HG03135 (cell line): Measurements from ENCODE around the gene EFCAB6.

Experiments
- ATAC-seq: cut with Tn5 transposase; IDR thresholded peaks from one replicate; pipeline ENCODE4 v1.9.1; 2021; ENCODE audit warnings: mild to moderate bottlenecking, moderate library complexity; ENCODE audit not compliant: unreplicated experiment

The EFCAB6 gene

GRCh38 chr22:43511276-43511910 lies 300.7 kb downstream of the EFCAB6 start:
- ATAC-seq = no peak

GRCh38 chr22:43510281-43511070 lies 301.6 kb downstream of the EFCAB6 start:
- no peak for ATAC-seq

- no peak for ATAC-seq
Measured at GRCh38 chr22:43509337-43509736, 302.8 kb downstream of the EFCAB6 start.

- no peak for ATAC-seq
Measured at GRCh38 chr22:43508489-43508888, 303.6 kb downstream of the EFCAB6 start.

GRCh38 chr22:43507235-43507634 lies 304.9 kb downstream of the EFCAB6 start:
- ATAC-seq = no peak

- no peak for ATAC-seq
Measured at GRCh38 chr22:43506487-43506886, 305.6 kb downstream of the EFCAB6 start.

GRCh38 chr22:43505896-43506295 lies 306.2 kb downstream of the EFCAB6 start:
- no peak for ATAC-seq

- no peak for ATAC-seq
Measured at GRCh38 chr22:43505423-43505822, 306.7 kb downstream of the EFCAB6 start.

GRCh38 chr22:43504666-43505261 lies 307.3 kb downstream of the EFCAB6 start:
- ATAC-seq = no peak

GRCh38 chr22:43504068-43504467 lies 308.0 kb downstream of the EFCAB6 start:
- ATAC-seq = no peak

- ATAC-seq = no peak
Measured at GRCh38 chr22:43502306-43502874, 309.7 kb downstream of the EFCAB6 start.

GRCh38 chr22:43501878-43502277 lies 310.2 kb downstream of the EFCAB6 start:
- ATAC-seq = no peak

GRCh38 chr22:43500792-43501785 lies 311.0 kb downstream of the EFCAB6 start:
- ATAC-seq = no peak

GRCh38 chr22:43498856-43499253 lies 313.2 kb downstream of the EFCAB6 start:
- ATAC-seq = no peak

- ATAC-seq = no peak
Measured at GRCh38 chr22:43497956-43498855, 313.9 kb downstream of the EFCAB6 start.

- no peak for ATAC-seq
Measured at GRCh38 chr22:43493297-43493696, 318.8 kb downstream of the EFCAB6 start.

GRCh38 chr22:43491737-43492136 lies 320.4 kb downstream of the EFCAB6 start:
- ATAC-seq = no peak

- ATAC-seq = no peak
Measured at GRCh38 chr22:43491177-43491576, 320.9 kb downstream of the EFCAB6 start.

GRCh38 chr22:43490311-43490710 lies 321.8 kb downstream of the EFCAB6 start:
- no peak for ATAC-seq

GRCh38 chr22:43488937-43489336 lies 323.2 kb downstream of the EFCAB6 start:
- ATAC-seq = no peak
